Kidney capillary endothelial cell (primary cell): ENCODE measurements around the gene SGIP1.
"Not testable (repeated sequence)": the region's sequence is repeated elsewhere in the genome, so short reads cannot be mapped to it uniquely, and the experiment has no call there.

ENCODE experiments used
- DNase-seq: peaks from one replicate; pipeline ENCODE4 v3.0.0-alpha.2; 2018; ENCODE audit warnings: low spot score

SGIP1 gene

DNA sequence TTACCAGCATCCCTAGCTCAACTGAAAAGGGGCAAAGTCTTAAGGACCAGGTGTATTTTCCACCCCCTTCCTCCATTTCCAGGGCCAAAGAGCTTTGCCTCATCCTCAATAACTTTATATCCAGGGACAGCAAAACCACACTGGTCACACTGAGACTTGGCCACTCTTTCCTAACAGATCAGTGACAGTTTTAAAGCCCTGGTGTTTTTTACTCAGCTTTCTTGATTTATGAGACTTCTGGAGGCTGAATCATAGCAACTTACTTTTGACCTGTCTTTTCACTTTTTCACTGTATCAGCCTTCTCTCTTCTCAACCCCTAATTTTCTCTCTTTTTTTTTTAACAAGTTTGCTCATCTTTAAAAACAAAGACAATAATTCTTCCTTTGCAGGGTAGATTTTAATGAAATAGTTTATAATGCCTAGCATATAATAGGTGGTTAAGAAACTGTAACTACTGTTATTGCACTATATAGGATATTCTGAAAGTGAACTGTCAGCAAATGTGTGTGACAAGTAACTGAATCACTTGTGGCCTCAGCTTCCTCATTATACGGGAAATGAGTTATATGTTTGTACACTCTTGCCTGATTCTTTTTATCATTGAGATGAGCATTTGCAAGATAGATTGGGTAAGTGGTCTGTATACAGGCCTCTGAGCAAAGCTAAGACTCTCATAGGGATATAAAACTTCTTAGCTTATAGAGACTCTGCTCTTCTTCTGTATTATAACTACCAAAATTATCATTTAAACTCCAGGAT lies 198.6 kb downstream of the SGIP1 start:
- peak; percentile 57 for DNase-seq

DNA sequence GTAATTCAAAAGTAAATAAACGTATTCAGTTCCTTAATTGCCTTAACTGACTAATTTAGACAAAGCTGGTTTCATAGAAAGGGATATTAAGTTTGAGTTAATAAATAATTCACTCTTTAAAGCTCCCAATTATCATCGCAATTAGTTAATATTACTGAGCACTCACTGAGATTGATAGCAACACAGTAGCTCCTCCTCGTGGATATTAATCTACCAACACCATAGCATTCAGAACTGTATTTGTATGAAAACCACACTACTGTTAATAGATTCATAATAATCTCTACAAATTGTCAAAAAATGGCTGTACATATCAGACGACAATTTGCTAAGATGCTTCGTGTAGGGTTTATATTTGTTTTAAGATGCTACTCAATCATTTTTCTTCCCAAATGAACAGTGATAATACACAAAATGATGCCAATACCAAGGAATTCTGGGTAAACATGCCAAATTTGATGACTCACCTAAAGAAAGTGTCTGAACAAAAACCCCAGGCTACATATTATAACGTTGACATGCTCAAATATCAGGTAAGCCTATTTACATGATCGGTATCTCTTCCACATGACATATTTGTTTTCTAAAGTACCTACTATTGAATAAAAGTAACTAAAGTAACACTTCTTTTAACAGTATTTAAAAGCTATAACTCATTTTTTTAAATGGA lies 199.5 kb downstream of the SGIP1 start:
- no peak for DNase-seq

DNA sequence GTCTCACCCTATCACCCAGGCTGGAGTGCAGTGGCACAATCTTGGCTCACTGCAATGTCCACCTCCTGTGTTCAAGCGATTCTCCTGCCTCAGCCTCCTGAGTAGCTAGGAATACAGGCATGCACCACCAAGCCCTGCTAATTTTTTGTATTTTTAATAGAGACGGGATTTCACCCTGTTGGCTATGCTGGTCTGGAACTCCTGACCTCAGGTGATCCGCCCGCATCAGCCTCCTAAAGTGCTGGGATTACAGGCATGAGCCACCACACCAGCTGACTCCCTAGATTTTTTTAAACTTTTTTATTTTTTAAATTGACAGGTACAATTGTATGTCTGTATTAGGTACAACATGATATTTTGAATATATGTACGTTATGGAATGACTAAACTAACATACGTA lies 200.6 kb downstream of the SGIP1 start:
- DNase-seq, result not testable (repeated sequence)

DNA sequence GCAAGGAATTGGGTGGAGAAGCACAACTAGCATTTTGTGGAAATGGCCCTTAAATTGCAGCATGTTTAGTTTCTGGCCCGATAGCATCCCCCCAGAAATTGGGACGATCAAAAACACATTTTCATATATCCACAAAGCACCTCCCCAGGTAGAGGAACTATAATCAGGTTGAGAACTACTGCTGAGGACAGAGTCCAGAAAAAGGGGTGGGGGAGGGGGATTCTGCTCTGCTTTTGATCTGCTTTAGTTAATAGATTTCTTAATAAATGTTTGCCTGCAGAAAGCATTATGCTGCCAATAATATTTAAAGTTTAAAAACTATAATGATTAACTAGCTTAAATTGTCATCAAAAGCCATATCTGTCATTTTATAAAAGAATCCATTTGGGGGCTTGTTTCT lies 203.9 kb downstream of the SGIP1 start:
- DNase-seq, result no peak

DNA sequence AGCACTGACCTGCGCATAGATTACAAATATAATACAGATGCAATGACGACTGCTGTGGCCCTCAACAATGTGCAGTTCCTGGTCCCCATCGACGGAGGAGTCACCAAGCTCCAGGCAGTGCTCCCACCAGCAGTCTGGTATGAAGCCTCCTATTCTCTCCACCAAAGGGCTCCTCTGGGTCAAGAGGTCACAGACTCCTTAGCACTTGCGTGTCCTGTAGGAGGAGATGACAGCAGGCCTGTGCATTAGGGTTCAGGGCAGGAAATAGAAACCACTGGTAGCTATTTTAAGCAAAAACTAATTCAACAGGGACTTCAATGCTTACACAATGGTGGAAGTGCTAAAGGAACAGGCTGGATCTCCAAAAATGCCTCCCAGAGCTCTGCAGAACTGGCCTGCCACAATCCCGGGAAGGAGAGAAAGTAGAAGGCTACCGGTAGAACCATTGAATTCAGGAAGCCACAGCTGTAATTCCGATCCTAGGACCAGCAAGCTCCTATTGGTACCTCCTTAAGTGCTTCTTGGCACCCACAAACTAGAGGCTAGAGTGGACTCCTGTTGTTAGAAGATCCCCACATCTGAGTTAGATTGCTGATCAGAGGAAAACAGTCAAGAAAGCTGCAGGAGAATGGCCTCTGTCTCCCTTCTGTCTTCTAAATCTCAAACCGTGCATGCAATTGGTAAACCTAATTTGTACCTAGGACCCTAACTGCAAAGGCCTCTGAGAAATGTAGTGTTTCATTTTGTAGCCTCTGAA lies 205.6 kb downstream of the SGIP1 start:
- DNase-seq, result no peak

DNA sequence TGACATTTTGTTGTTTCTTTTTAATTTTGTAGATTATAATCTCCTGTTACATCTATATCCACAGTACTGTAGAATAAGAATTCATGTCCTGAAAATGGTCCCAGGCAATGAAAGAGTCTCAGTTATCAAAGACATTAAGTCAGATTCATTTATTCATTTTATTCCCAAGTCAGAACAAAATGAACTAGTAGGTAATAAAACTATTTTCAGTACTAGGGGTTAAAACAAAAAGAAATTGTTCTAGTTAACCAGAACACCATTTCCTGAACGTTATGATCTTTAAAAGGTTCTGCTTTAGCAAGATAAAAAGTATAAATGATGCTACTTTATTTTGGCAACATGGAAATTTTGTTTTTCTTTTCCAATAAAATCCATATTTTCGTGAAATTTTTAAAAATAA lies 211.5 kb downstream of the SGIP1 start:
- DNase-seq, result no peak

DNA sequence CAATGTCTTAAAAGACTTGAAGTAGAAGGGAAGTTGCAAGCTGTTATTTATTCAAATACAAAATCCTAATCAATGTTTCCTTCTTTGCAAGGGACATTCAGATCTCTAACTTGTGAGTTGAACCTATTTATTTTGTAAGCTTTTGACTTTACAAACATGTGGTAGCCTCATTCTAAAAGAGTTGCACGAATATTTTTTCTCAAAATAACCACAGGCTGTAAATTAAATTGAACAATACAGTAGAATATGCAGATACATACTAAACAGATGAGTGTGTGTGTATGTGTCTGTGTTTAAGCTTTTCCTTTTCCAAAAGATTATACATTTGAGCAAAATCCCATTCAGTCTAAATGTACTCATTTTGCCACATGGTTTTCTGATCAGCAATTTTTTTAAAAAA lies 213.5 kb downstream of the SGIP1 start:
- no peak for DNase-seq

DNA sequence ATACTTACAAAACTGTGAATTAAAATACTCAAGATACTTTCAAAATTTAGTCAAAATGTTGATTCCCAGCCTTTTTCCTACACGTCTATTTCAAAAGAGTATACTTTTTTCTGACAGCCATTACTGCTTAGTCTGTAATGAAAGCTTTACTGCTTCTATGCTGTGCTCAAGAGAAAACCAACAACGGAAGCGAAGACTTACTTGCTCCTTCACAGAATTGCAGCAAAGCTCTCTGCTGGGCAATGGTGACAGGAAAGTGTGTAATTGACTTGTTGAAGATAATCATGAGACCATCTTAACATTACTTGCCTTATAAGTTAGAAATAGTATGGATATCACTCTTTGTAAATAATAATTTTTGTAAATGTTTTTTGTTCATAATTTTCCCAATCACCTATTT lies 216.6 kb downstream of the SGIP1 start:
- no peak for DNase-seq

DNA sequence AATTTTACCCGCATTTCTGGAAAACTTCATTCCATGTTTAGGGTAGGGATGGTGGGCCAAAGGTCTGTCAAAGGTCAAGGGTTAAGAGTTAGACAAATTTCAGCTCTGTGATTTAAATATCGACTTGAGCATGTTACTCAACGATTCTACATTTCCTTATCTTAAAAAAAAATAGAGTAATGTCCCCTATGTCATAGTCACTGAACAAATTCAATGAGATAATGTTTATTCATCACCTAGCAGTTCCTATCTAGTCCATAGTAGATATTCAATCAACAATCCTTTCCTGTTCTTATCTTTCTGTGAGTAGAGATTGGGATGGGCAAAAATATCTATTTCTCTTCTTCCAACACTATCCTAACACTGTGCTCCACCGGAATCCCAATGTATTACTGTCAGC lies 217.2 kb downstream of the SGIP1 start:
- no peak for DNase-seq

DNA sequence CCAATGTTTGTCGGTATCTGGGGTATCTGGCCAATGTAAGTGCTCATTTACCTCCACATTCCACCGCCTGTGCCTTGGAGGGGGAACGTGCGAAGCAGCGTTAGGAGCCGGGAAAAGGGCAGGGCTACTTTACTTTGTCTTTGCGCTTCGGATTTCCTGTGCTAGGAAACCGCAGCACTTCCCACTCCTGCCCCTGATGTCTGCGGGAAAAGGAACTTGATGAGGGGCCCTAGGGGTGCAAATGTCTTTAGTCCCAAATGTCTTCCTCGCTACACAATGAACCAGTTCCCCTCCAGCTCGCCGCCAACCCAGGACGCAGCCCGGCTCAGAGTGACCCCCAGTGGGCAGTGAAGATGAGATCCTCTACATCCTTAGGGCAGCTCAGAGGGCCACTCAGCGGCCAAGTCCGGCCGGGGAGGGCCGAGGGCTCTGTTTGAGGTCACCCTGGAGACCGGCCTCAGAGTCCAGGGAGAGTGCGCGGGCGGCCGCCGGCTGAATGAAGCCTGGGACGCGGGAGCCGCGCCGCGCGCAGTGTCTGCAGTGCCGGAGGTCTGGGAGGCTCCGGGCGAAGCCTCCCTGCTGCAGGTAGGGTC lies 218.1 kb downstream of the SGIP1 start, which contains the start of gene DYNLT5:
Gene DYNLT5 (plus strand): TSS at position 460 of the 593 bp plus-strand sequence. CDS start 2,200 bp downstream, outside the sequence.
- peak; percentile 53 for DNase-seq

DNA sequence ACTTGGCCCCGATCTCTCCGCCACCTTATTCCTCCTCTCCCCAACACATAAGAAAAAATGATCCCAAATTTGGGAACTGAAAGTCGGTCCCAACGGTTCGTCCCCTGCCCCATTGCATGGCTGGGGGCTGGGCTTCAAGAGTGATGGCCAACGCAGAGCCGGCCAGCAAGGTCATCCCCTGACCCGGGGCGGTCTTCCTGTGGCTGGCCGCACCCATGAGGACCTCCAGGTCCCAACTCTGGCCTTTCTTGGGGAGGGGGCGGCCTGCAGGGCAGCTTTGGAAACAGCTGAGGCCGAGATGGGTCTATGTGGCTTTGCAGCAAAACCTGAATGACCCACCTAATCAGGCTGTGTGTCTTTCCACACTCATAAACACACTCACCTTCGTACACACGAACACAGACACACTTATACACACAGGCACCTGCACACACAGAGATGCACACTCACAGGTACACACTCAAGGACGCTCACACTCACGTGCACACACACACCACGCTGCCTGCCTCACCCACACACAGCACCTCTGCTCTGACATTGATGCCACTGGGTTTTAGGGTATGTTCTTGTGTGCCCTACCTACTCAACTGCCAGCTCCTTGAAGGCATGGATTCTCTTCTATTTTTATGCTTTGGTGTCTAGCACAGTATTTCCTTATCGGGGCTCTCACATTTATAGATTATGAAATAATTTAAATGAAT lies 218.9 kb downstream of the SGIP1 start:
- DNase-seq, result no peak

DNA sequence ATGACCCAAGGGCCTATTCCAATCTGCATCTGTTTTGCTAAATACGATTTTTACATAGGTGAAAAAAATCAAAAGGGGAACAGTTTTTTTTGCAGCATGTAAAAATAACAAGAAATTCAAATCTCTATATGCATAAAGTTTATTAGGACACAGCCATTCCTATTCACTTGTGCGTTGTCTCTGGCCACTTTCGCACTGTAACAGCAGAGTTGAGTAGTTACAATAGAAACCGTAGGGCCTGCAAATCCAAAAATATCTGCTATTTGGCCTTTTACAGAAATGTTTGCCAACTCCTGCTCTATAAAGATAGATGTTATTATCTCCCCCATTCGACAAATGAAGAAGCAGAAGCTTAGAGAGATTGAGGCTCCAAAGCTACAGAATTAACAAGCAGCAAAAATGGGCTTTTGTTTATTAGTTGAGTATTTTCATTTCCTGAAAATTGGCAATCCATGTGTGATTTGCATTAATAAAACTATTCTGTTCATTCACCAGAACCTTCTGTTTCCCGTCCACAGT lies 223.8 kb downstream of the SGIP1 start:
- no peak for DNase-seq

DNA sequence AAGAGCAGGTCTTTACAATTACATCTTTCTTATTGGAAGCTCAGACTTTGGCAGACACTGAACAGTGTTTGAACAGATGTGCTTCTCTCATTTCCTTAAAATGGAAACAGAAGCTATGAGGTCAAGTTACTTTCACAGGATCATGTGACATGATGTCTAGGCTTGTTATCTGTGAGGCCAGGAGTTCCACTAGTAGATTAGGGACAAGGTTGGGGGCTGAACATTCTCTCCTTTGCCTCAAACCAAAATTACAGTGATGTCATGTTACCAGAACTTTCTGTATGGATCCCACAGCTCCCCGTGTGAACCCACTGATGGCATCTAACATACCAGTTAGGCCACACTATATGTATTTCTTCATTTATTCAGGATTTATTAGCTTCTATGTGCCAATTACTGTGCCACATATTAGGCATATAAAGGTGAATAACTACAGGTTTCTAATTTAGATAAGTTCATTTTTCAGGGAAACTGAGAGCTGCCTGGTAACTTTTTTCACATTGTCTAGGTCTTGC lies 224.3 kb downstream of the SGIP1 start:
- DNase-seq, result no peak

DNA sequence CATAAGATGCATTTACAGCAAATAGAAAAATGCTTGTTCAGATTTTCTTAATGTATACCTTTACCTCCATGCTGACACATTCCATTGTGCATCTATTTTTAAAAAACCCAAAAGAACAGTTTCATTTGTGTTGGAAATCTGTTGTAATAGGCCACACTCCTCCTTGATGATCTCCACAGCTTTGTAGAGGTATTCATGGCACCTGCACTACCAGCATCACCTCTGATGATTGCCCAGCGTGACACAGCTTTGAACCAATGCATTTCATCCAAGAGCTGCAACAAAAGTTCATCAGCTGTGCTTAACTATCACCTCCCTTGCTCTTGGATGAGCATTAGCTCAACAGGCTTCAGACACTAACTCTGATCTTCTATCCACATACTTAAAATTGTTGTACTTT lies 226.6 kb downstream of the SGIP1 start:
- no peak for DNase-seq

DNA sequence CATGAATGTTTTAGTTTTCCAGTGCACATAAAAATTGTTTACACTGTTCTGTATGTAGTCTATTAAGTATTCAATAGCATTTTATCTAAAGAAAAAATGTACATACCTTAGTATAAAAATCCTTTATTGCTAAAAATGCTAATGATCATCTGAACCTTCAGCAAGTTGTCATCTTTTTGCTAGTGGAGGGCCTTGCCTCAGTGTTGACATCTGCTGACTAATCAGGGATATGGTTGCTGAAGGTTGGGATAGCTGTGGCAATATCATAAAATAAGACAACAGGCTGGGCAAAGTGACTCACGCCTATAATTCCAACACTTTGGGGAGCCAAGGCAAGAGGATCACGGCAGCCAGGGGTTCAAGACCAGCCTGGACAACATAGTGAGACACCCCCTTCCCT lies 227.3 kb downstream of the SGIP1 start:
- no peak for DNase-seq

DNA sequence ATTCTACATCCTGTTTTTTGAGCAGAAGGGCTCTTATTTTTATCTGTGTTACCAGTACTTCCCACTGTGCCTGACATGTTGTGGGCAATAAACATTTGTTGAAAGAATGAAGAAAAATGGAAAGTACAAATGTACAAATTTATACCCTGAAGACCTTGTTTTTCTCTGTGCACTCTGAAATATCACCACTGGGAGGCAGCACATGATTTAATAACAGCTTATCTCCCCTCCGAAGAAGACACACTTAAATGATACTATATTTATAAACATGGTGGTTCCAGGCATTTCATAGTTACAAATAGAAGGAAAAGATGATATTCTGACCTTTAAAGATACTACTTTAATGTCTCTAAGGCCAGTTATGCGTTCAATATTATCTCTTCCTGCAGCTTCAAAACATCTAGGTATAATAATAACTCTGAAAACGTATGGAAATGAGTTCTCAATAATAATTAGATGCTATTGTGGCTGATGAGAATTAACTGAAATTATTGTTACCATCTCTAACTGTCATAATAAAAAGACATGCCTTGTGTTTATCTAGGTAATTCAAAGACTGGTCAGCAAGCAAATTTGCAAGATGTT lies 231.1 kb downstream of the SGIP1 start:
- DNase-seq, result peak; percentile 61

DNA sequence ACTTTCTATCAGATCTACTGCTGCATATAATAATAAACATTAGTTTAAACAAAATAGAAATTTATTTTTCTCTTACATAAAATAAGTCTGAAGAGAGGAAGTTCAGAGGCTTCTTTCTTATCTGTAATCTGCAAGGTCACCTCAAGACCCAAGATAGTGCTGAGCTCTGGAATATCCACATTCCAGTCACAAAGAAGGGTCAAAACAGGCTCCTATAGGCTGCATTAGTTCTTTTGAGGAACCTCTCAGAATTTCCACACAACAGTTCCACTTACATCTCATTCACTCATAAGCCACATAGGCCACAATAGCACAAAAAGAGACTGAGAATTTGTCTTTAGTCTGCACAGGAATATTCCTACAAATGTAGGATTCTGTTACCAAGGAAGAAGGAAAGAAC lies 233.7 kb downstream of the SGIP1 start:
- DNase-seq, result no peak

DNA sequence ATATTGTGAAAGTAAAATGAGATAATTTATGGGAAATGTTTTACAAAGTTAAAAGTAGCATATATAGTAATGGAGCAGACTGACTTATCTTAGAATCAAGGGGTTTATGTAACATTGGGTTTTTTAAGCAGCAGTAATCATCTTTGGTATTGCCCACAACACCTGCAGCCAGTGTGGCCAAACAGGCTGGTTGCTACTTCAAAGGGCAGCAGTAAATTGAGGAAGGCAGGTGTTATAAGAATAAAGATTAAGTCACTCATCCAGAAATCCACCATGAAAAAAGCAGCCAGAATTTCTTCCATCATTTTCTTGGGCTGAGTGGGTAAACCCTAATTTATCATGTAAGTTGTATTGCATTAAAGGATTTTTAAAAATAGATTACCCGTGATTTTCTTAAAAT lies 235.0 kb downstream of the SGIP1 start:
- no peak for DNase-seq

DNA sequence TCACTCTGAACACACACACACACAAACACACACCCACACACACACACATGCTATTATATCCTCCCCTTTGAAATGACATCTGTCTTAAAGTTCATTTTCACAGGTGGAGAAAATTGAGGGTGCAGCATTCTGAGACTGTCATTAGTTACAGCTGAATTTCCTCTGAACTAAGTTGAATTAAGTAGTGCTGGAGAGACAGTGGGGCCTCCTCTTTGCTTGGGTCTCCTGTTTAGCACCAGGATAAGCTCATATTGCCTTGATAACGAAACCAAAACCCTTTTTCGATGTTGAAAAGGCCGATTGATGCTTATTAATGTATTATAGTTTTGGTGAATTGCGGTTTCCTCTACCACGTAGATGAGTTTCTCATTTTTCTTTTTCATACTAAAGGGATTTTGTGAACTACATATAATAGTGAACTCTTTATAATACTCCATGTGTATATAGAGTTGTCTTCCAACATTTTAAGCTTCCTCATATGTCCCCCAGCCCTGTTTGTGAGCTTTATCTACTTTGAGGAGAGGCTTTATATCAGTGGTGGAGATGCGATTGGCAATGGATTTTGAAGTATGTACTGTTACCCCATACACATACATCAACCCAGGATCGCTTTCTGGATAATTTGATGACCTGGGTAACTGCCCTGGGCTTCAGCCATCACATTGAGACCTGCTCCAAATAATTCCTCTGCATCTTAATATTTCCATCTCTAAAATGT lies 235.7 kb downstream of the SGIP1 start:
- DNase-seq, result no peak

DNA sequence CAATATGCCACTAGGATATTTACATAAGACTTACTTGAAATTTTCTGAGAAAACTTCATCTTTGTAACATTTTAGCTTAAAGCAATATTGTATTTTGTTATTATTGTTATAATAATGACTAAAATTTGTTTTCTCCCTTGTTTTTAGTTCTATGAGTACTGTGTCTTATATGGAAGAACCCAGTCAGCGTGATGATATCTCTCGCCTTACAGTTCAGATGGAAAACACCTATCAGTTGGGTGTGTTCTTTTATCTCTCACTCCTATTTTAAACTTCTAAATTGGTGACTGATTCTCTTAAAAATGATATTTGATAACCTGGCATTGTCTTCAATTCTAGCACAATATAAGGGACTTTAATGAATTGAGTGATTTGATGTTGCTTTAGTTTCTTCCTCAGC lies 236.3 kb downstream of the SGIP1 start:
- no peak for DNase-seq
